ENCODE measurements around the gene RCAN1.

Gene RCAN1

GRCh38 chr21:34598931-34599400 lies 15.9 kb downstream of the RCAN1 start:
- DNase-seq (ENCODE audit: low read depth in 2 of 2) = no peak

GRCh38 chr21:34597406-34597805 lies 17.5 kb downstream of the RCAN1 start:
- no peak for DNase-seq (ENCODE audit: low read depth in 2 of 2)

GRCh38 chr21:34596561-34597271 lies 18.2 kb downstream of the RCAN1 start:
- DNase-seq (ENCODE audit: low read depth in 2 of 2) = no peak

- DNase-seq (ENCODE audit: low read depth in 2 of 2) = no peak
Measured at GRCh38 chr21:34595457-34595856, 19.5 kb downstream of the RCAN1 start.

- DNase-seq (ENCODE audit: low read depth in 2 of 2) = no peak
Measured at GRCh38 chr21:34594566-34595234, 20.2 kb downstream of the RCAN1 start.

- DNase-seq (ENCODE audit: low read depth in 2 of 2) = no peak
Measured at GRCh38 chr21:34593954-34594531, 20.9 kb downstream of the RCAN1 start.

GRCh38 chr21:34593423-34593822 lies 21.5 kb downstream of the RCAN1 start:
- no peak for DNase-seq (ENCODE audit: low read depth in 2 of 2)

GRCh38 chr21:34592120-34592955 lies 22.6 kb downstream of the RCAN1 start:
- no peak for DNase-seq (ENCODE audit: low read depth in 2 of 2)

- DNase-seq (ENCODE audit: low read depth in 2 of 2) = no peak
Measured at GRCh38 chr21:34590520-34590919, 24.4 kb downstream of the RCAN1 start.

- no peak for DNase-seq (ENCODE audit: low read depth in 2 of 2)
Measured at GRCh38 chr21:34589511-34590282, 25.2 kb downstream of the RCAN1 start.

GRCh38 chr21:34583926-34584563 lies 30.9 kb downstream of the RCAN1 start:
- no peak for DNase-seq (ENCODE audit: low read depth in 2 of 2)

- no peak for DNase-seq (ENCODE audit: low read depth in 2 of 2)
Measured at GRCh38 chr21:34582506-34583150, 32.3 kb downstream of the RCAN1 start.

GRCh38 chr21:34580181-34580700 lies 34.7 kb downstream of the RCAN1 start:
- no peak for DNase-seq (ENCODE audit: low read depth in 2 of 2)

- DNase-seq (ENCODE audit: low read depth in 2 of 2) = no peak
Measured at GRCh38 chr21:34579411-34579810, 35.5 kb downstream of the RCAN1 start.

GRCh38 chr21:34576041-34576511 lies 38.8 kb downstream of the RCAN1 start:
- DNase-seq (ENCODE audit: low read depth in 2 of 2) = no peak

- no peak for DNase-seq (ENCODE audit: low read depth in 2 of 2)
Measured at GRCh38 chr21:34574601-34575529, 40.0 kb downstream of the RCAN1 start.

GRCh38 chr21:34571994-34572393 lies 42.9 kb downstream of the RCAN1 start:
- no peak for DNase-seq (ENCODE audit: low read depth in 2 of 2)

GRCh38 chr21:34570313-34570712 lies 44.6 kb downstream of the RCAN1 start:
- no peak for DNase-seq (ENCODE audit: low read depth in 2 of 2)

Data from stimulated activated CD4-positive, alpha-beta T cell treated with anti-CD3 and anti-CD28 coated beads, Interleukin-12 subunit alpha, Interleukin-12 subunit beta, amount 100 ng/mL, for 24 hours (primary cell).